Prostate gland (tissue), 2 donors: ENCODE results near the gene GLCE.

ENCODE experiments used
- CTCF ChIP-seq, 4 experiments: fragments of 200-600 bp in 2 of 4; fragments of 450-650 bp in 2 of 4; sonication (generic) in 2 of 4; IDR thresholded peaks; 1 replicate in 3 of 4; 2 replicates in 1 of 4; pipeline ENCODE4 v1.5.1; 2016 to 2019; ENCODE audit warnings: antibody characterized with exemption in 4 of 4, mild to moderate bottlenecking in 2 of 4, moderate library complexity in 2 of 4
- POLR2AphosphoS5 ChIP-seq: sonication (generic); formaldehyde crosslinking; IDR thresholded peaks from one replicate; pipeline ENCODE4 v1.6.1; 2017; ENCODE audit warnings: antibody characterized with exemption

- no peak for TF ChIP-seq POLR2AphosphoS5
- no peak for TF ChIP-seq CTCF (IDR thresholded peaks at IDR 0.05)
These were observed 153.7 kb downstream of the GLCE start for GRCh38 chr15:69314131-69314530.
